ENCODE results near the gene HNF1A. TPM values are rescaled to one million over a fixed set of nuclear protein-coding genes. Genes with fewer than 3 reads are reported as not detected.

The HNF1A gene
- total and polyA plus RNA-seq, 10 of the 15 experiments (the other 5 are each of a cell fraction or from before 2014, with no cell fraction given), result 0.10 TPM; not detected in 9

GRCh38 chr12:121013715-121014114, 35.4 kb downstream of the HNF1A start (continued):
- TF ChIP-seq BRCA1 (IDR thresholded peaks at IDR 0.05; ENCODE audit: low read depth, low read length) (no peak), SMC3 (IDR thresholded peaks at IDR 0.05; ENCODE audit: borderline replicate concordance, low read length) (peak; percentile 14; the same call in 1 of the 2 replicates)

- Histone ChIP-seq H3K9ac (ENCODE audit: control insufficient read depth, insufficient read depth, low read length) (peak within 1 kb of the TSS; percentile 90), H4K20me1 (ENCODE audit: control insufficient read depth, insufficient read depth) (no peaks in the 10 kb centered on the region), H3K36me3 (ENCODE audit: control insufficient read depth in 2 of 2, insufficient read depth in 2 of 2, low read length in 1 of 2) (peaks cover 0 to 3% of the 10 kb centered on the region in 2 experiments; a peak in 2 of 4 replicates), H3K4me2 (ENCODE audit: control insufficient read depth, insufficient read depth) (peak within 1 kb of the TSS; percentile 87), H2AFZ (ENCODE audit: control insufficient read depth, low read depth, low read length) (peak within 1 kb of the TSS; percentile 95), H3K27ac (ENCODE audit: control insufficient read depth, insufficient read depth) (peak within 1 kb of the TSS; percentile 75), H3K4me3 (peak within 1 kb of the TSS; percentile 84), H3K4me1 (ENCODE audit: control insufficient read depth, insufficient read depth, low read length) (0 out of 2 replicates have a peak, but pooled peaks cover 4% of the 10 kb centered on the region), H3K9me3 (replicated peaks; ENCODE audit: control insufficient read depth, insufficient read depth, low read length) (no peaks in the 10 kb centered on the region), H3K27me3 (replicated peaks in 1 of 2; ENCODE audit: control insufficient read depth in 2 of 2, insufficient read depth in 2 of 2, low read length in 1 of 2) (no peaks in the 10 kb centered on the region), H3K79me2 (ENCODE audit: control insufficient read depth, insufficient read depth, low read length) (peaks cover 12% of the 10 kb centered on the region)
- peak; percentile 98 for ATAC-seq
- SMC1A ChIA-PET (ENCODE audit: uncharacterized antibody, unreplicated experiment), result interaction anchor here (1.1 kb wide), 2 partner anchors 170 to 435 kb away, joined by 3 read pairs; partner anchors contain the start of gene POP5
- intact Hi-C loops (cut with micrococcal nuclease; ENCODE audit: unreplicated experiment) (no loop called here), in situ Hi-C loops (cut with MboI) (no loop called here)
- BruUV-seq (replicated peaks), result TSS peak; percentile 80
- RAD21 ChIA-PET (ENCODE audit: unreplicated experiment), result interaction anchor here (1.4 to 1.6 kb wide), 2 partner anchors 44 kb away, joined by 4 to 7 read pairs; no protein-coding TSS in a partner anchor
- DNase-seq (ENCODE audit: low read depth, low spot score), result peak; percentile 77
- POLR2A ChIA-PET, result interaction anchor here (0.9 to 1.0 kb wide), 2 partner anchors 39 to 45 kb away, joined by 3 to 4 read pairs; no protein-coding TSS in a partner anchor
- peak; percentile 72 for FAIRE-seq
- CTCF ChIA-PET, result interaction anchor here (0.6 to 2.2 kb wide), 5 partner anchors 36 to 434 kb away, joined by 3 to 8 read pairs (median 3); partner anchors contain the start of gene POP5
- 2% methylated on average over 34 of the region's 34 CpGs for WGBS (ENCODE audit: insufficient coverage, insufficient replicate concordance, low lambda C conversion rate, missing lambda C conversion rate)
- TF ChIP-seq RFX5 (IDR thresholded peaks at IDR 0.05; ENCODE audit: low read depth, low read length), result no peak
- no peak for TF ChIP-seq ETV6 (conservative IDR thresholded peaks at IDR 0.05 in 1 of 2, IDR thresholded peaks at IDR 0.05 in 1 of 2; ENCODE audit: borderline replicate concordance in 1 of 2, low read depth in 1 of 2)
- TF ChIP-seq MEF2B (IDR thresholded peaks at IDR 0.05; ENCODE audit: partially characterized antibody, poor library complexity, severe bottlenecking), result no peak
- no peak for TF ChIP-seq CTCF (IDR thresholded peaks at IDR 0.05 in 2 of 3, conservative IDR thresholded peaks at IDR 0.05 in 1 of 3; ENCODE audit: control insufficient read depth in 2 of 3, extremely low read depth in 1 of 3, insufficient read depth in 1 of 3, low read depth in 3 of 3, low read length in 3 of 3)
- no peak for TF ChIP-seq EED (IDR thresholded peaks at IDR 0.05; ENCODE audit: low read depth)
- TF ChIP-seq ATF3 (IDR thresholded peaks at IDR 0.05; ENCODE audit: borderline replicate concordance, extremely low read depth, low read depth, low read length), result peak; percentile 60; the same call in 1 of the 2 replicates
- TF ChIP-seq IRF5 (IDR thresholded peaks at IDR 0.05; ENCODE audit: borderline replicate concordance), result no peak
- peak; percentile 100 for TF ChIP-seq YY1 (IDR thresholded peaks at IDR 0.05; ENCODE audit: low read depth, low read length)
- peak; percentile 54; the same call in 1 of the 2 replicates for TF ChIP-seq RAD51 (IDR thresholded peaks at IDR 0.05)
- no peak for TF ChIP-seq CBX5 (IDR thresholded peaks at IDR 0.05; ENCODE audit: low read depth)
- TF ChIP-seq HDAC2 (IDR thresholded peaks at IDR 0.05), result no peak
- no peak for TF ChIP-seq NR2F1 (conservative IDR thresholded peaks at IDR 0.05)
- no peak; the same call in 1 of the 2 replicates for TF ChIP-seq LARP7 (IDR thresholded peaks at IDR 0.05)
- TF ChIP-seq CBFB (IDR thresholded peaks at IDR 0.05; ENCODE audit: low read depth), result peak; percentile 86; the same call in 1 of the 2 replicates
Observed at GRCh38 chr12:121015825-121016766, 37.8 kb downstream of the HNF1A start, which contains the start of gene C12orf43. Gene C12orf43 (minus strand): TSS chr12:121016487. CDS start chr12:121016474, 13 bp downstream.

Measured in GM12878 (cell line).